Esophagus (tissue), 2 donors: ENCODE measurements around the gene MED13. TPM values are rescaled to one million over a fixed set of nuclear protein-coding genes. Genes with fewer than 3 reads are reported as not detected.
"Not testable (repeated sequence)": the region's sequence is repeated elsewhere in the genome, so short reads cannot be mapped to it uniquely, and the experiment has no call there.

ENCODE experiments used
- H3K27ac ChIP-seq, 2 donors: one replicate each; pipeline ENCODE4 v1.5.1; 2013; ENCODE audit warnings: low read depth in 2 of 2, mild to moderate bottlenecking in 2 of 2, inconsistent platforms in 1 of 2, low read length in 1 of 2, moderate library complexity in 1 of 2
- H3K27me3 ChIP-seq, 2 donors: one replicate each; pipeline ENCODE4 v1.6.1; 2013; ENCODE audit warnings: low read length in 2 of 2, control low read depth in 1 of 2, mild to moderate bottlenecking in 1 of 2; ENCODE audit not compliant: insufficient read depth in 2 of 2, control insufficient read depth in 1 of 2
- H3K36me3 ChIP-seq, 2 donors: one replicate each; pipeline ENCODE4 v1.6.1; 2013; ENCODE audit warnings: low read length in 1 of 2; ENCODE audit not compliant: control insufficient read depth in 2 of 2, insufficient read depth in 2 of 2
- H3K4me1 ChIP-seq, 2 donors: one replicate each; pipeline ENCODE4 v1.6.1; 2013; ENCODE audit warnings: low read length in 1 of 2; ENCODE audit not compliant: control insufficient read depth in 2 of 2, insufficient read depth in 2 of 2
- H3K4me3 ChIP-seq, 2 donors: one replicate each; pipeline ENCODE4 v1.5.1; 2013; ENCODE audit warnings: low read length in 2 of 2, mild to moderate bottlenecking in 2 of 2, low read depth in 1 of 2, moderate library complexity in 1 of 2
- H3K9me3 ChIP-seq, 2 donors: one replicate each; pipeline ENCODE4 v1.6.1; 2013; ENCODE audit warnings: mild to moderate bottlenecking in 2 of 2, low read depth in 1 of 2, low read length in 1 of 2, moderate library complexity in 1 of 2; ENCODE audit not compliant: control insufficient read depth in 2 of 2, insufficient read depth in 1 of 2
- WGBS, 2 donors: extraction: QIAGEN DNeasy Blood & Tissue Kit; methylation state at CpG; one replicate each; pipeline ENCODE4 v1.1.7; 2013; 5-methylcytosine and 5-hydroxymethylcytosine counted together
- polyA plus RNA-seq, 2 donors: library from polyadenylated mRNA; stranded (reverse); fragments of 200-250 nt; gene quantifications; one replicate each; pipeline ENCODE4 v1.2.3, GENCODE V29; 2013
- donor health status: healthy with polysubstance abuse.
- donor health status: Bipolar disorder and iron deficiency.

The MED13 gene
- polyA plus RNA-seq, 2 donors = 6.5 to 7.1 TPM

DNA sequence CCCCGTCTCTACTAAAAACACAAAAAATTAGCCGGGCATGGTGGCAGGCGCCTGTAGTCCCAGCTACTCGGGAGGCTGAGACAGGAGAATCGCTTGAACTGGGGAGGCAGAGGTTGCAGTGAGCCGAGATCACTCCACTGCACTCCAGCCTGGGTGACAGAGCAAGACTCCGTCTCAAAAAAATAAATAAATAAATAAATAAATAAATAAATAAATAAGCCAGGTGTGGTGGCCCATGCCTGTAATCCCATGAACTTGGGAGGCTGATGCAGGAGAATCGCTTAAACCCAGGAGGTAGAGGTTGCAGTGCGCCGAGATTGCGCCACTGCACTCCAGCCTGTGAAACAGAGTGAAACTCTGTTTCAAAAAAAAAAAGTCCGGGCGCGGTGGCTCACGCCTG, 149.9 kb downstream of the MED13 start:
- not testable (repeated sequence) for H3K9me3 ChIP-seq, H3K4me3 ChIP-seq, H3K4me1 ChIP-seq, H3K36me3 ChIP-seq, H3K27ac ChIP-seq, H3K27me3 ChIP-seq
- WGBS, 2 donors = 97 to 98% methylated on average over 15 of the region's 15 CpGs

DNA sequence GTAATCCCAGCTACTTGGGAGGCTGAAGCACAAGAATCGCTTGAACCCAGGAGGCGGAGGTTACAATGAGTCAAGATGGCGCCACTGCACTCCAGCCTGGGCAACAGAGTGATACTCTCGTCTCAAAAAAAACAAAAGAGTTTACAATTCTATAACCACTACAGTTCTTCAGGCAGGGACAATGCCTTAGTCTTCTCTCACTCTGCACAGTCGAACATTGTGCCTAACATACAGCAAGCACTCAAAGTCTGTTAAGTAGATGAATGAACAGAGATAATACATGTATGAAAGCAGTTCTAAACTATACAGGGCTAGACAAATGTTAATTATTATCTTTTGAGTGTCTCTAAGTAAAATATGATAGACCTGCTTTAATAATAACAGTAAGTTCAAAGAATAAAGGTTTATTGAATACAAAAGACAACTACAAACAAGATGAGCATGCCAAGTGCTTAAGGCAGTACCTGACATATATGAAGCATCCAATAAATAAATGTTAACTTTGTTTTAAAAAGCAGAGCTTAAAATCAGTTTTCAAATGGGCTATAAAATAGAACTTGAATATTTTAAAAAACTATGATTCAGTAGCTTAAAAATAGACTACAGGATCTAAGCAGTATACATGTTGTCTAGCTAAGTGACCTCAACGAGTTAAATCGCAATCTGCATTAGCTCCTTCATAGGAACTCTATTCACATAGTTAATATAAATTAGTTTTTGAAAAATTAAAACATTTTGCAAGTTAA, 156.6 kb downstream of the MED13 start:
- Histone ChIP-seq H3K27ac (no peak overlapping the region), H3K36me3 (peaks cover 0 to 3% of the 10 kb centered on the region in 2 donors), H3K27me3 (no peaks in the 10 kb centered on the region), H3K9me3 (no peaks in the 10 kb centered on the region), H3K4me1 (no peaks in the 10 kb centered on the region), H3K4me3 (no peak overlapping the region)
- 90 to 91% methylated on average over 7 of the region's 7 CpGs for WGBS, 2 donors

GRCh38 chr17:61907361-61907760, 157.7 kb downstream of the MED13 start:
- H3K27me3 ChIP-seq = no peaks in the 10 kb centered on the region
- WGBS, 2 donors = 91 to 94% methylated on average over 5 of the region's 5 CpGs
- H3K27ac ChIP-seq = no peak overlapping the region
- no peaks in the 10 kb centered on the region for H3K9me3 ChIP-seq
- H3K4me1 ChIP-seq = no peaks in the 10 kb centered on the region
- no peak overlapping the region for H3K4me3 ChIP-seq
- peaks cover 0 to 3% of the 10 kb centered on the region in 2 donors for H3K36me3 ChIP-seq

DNA sequence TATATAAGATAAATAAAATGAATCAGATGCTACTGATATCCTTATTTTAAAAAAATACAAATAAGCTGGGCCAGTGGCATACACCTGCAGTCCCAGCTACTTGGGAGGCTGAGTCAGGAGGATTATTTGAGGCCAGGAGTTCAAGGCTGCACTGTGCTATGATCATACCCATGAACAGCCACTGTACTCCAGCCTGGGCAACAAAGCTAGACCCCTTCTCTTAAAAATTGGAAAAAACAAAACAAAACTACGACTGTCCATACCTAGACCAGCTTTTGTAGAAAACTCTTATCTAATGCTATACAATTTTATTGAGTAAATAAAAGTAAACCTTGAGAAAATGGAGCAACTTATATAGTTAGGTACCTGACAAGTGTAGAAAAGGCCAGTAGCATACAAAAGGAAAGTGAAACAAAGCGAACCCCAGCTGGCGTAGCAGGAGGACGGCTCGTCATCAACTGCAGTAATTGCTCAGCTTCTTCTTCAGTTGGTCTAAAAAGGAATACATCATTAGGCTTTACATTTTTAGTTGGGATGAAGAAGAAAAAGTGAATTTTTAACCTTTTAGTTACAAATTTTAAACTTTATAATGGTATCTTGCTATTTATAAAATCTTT, 160.9 kb downstream of the MED13 start:
- H3K9me3 ChIP-seq = no peaks in the 10 kb centered on the region
- no peaks in the 10 kb centered on the region for H3K36me3 ChIP-seq
- 84 to 89% methylated on average over 5 of the region's 5 CpGs for WGBS, 2 donors

GRCh38 chr17:61903251-61903650, 161.8 kb downstream of the MED13 start:
- Histone ChIP-seq H3K27ac (no peak overlapping the region), H3K4me3 (no peak overlapping the region), H3K36me3 (no peaks in the 10 kb centered on the region), H3K9me3 (no peaks in the 10 kb centered on the region), H3K27me3 (no peaks in the 10 kb centered on the region), H3K4me1 (no peaks in the 10 kb centered on the region)
- 96 to 97% methylated on average over 3 of the region's 3 CpGs for WGBS, 2 donors

More for the DNA sequence above, 160.9 kb downstream of the MED13 start:
- Histone ChIP-seq H3K4me3 (no peak overlapping the region), H3K4me1 (no peaks in the 10 kb centered on the region), H3K27me3 (no peaks in the 10 kb centered on the region), H3K27ac (no peak overlapping the region)

- 94 to 95% methylated on average over 2 of the region's 2 CpGs for WGBS, 2 donors
- Histone ChIP-seq H3K36me3 (no peaks in the 10 kb centered on the region), H3K27me3 (no peaks in the 10 kb centered on the region), H3K27ac (no peak overlapping the region), H3K9me3 (no peaks in the 10 kb centered on the region), H3K4me3 (no peak overlapping the region), H3K4me1 (no peaks in the 10 kb centered on the region)
Measured at GRCh38 chr17:61897548-61898180, 167.4 kb downstream of the MED13 start.

GRCh38 chr17:61895391-61895790, 169.7 kb downstream of the MED13 start:
- Histone ChIP-seq H3K9me3 (no peaks in the 10 kb centered on the region), H3K36me3 (no peaks in the 10 kb centered on the region), H3K27ac (no peak overlapping the region), H3K4me1 (no peaks in the 10 kb centered on the region), H3K4me3 (no peak overlapping the region), H3K27me3 (no peaks in the 10 kb centered on the region)
- 51 to 60% methylated on average over 2 of the region's 2 CpGs for WGBS, 2 donors

GRCh38 chr17:61894310-61894709, 170.8 kb downstream of the MED13 start:
- H3K27me3 ChIP-seq, H3K27ac ChIP-seq, H3K36me3 ChIP-seq, H3K4me1 ChIP-seq, H3K9me3 ChIP-seq, H3K4me3 ChIP-seq: not testable (repeated sequence)
- 79 to 90% methylated on average over 5 of the region's 5 CpGs for WGBS, 2 donors
